Measurements from ENCODE around the gene SENP1. TPM values are rescaled to one million over a fixed set of nuclear protein-coding genes. Genes with fewer than 3 reads are reported as not detected.

The SENP1 gene
- total RNA-seq, 1 donor from 2014 or later: 9.6 TPM

DNA sequence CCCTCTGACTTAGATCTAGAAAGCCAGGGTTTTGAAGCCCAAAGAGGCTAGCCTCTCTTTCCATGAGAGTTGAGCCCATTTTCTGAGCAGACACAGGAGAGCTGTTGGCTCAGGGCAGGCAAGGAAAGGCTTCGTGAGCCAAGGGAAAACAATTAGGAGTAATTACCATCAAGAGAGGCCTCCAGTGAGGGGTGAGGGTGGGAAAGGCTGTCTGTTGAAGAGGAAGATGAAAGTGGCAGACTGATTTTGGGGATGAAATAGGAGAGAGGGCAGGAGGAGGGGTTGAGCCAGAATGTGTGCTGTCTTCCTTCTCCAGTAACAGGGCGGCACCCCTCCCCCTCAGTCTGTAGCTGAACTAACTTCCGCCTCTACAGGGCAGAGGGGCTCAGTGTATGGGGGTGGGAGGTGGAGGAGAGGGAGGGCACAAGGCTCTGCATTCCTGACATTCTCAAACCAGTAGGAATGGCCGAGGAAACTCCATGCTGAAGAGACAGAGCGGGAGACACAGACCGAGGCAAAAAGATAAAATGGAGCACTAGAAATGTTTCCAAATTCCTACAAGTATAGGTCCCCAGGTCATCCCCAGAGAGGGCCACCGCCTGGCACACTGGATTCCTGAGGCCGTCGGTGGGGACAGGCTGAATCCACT lies 68.5 kb downstream of the SENP1 start:
- no peak for DNase-seq (ENCODE audit: low read depth in 2 of 2)

- DNase-seq (ENCODE audit: low read depth in 2 of 2): no peak
Measured at GRCh38 chr12:48036818-48037217, 69.1 kb downstream of the SENP1 start.

DNA sequence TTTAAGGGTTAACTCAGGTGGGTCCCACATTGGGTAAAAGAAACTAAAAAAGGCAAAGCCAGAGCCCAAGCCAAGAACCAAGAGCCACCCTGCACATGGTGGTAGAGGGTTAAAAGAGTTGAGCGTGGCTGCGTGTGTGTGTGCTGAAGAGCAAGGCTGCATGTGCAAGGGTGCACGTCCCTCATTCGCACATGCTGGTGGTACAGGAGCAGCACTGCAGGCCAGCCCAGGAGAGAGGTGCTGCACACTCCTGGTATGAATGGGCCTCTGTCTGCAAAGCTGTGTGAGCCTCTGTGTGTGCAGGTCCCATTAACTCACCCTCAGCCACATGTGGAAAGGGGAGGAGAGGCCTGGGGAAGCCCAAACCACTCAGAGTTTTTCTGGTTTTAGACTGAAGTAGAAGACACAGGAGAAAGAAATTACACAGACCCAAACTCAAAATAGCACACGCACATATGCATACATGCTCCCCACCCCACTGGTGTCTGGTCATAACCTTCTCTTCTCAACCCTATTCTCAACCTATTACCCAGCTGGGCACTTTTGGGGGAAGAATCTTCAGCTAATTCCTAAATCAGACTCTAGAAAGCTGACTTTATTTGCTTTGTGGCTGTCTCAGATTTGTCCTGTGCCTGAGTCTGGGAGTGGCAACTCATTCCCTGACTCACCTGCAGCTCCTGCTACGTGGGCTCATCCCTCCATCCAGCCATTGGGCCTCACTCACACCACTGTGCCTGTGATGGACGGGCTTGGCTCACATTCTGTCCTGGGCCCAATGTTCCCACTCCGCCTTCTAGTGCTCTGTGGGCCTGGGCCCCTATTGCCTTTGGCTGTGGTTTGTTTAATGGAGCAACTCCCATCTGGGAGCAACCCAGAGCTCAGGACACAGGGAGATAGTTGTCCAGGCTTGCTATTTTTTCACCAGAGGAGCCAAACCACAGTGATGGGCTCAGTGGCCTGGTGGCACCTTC lies 70.8 kb downstream of the SENP1 start:
- DNase-seq (ENCODE audit: low read depth in 2 of 2): no peak

GRCh38 chr12:48033451-48033850 lies 72.4 kb downstream of the SENP1 start:
- no peak for DNase-seq (ENCODE audit: low read depth in 2 of 2)

DNA sequence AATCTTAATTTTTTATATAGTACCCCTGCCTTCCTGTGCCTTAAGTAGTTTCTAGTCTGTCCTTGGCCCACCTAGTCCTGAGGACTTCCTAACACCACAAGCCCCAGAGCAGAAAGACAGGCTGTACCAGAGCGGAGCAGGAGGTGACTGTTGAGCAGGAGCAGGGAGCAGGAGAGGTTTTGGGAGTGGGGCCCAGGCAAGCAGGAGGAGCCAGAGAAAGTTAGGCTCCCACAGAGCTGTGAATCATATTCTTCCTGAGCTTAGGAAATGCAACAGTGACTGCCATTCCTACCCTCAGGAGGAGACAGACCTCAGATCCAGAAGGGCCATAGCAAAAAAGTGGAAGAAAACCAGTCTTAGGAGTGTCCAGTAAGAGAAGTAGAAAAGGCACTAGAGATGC lies 73.3 kb downstream of the SENP1 start:
- no peak for DNase-seq (ENCODE audit: low read depth in 2 of 2)

- no peak for DNase-seq (ENCODE audit: low read depth in 2 of 2)
Measured at GRCh38 chr12:48031135-48031960, 74.5 kb downstream of the SENP1 start.

DNA sequence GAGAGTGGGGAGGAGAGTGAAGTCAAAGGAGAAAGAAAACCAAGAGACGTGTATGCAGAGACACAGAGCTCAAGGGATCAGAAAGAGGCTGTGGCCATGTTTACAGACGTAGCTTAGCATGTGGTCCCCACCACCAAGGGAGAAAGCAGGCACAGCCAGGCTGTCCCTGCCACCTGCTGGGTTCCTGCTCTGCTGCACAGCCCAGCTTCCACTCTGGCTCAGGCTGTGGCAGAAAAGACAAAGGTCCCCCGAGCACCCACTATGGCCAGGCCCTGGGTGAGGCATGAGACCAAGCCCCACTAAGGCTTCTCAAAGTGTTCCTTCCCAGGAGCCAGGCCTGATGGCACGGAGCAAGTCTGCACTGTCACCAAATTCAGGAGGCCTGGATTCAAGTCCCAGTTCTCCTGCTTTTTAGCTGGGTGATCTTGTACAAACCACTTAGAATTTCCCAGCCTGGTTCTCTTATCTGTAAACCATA lies 75.7 kb downstream of the SENP1 start:
- no peak for DNase-seq (ENCODE audit: low read depth in 2 of 2)

DNA sequence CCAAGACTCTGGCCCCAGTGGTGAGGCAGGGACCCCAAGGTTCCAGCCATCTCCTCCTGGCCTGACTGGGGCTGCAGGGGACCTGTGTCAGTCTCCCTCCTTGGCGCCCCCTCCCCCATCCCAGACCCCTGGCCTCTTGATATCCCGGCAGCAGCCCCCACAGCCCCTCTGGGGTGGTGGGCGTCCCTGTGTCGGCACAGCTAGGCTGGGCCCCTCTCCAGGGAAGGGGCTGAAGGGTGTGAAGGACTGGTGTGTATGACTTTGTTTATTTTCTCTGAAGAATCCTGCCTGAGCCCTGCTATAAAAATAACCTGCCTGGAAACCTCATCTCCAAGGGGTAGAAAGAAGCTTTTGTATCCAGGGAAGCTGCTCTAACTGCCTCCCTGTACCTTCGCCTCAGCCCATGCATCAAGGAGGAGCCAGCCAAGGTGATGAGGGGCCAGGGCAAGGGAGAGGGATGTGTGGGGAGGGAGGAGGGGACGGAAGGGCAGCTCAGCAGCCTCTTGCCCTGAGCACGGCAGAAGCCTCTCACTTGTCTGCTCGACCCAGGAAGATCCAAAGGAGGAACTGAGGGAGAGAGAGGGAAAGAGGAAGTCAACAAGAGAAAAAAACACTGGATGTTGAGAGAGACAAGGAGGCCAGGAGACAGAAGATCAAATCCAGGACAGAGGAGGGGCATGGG lies 76.2 kb downstream of the SENP1 start:
- DNase-seq (ENCODE audit: low read depth in 2 of 2): no peak

DNA sequence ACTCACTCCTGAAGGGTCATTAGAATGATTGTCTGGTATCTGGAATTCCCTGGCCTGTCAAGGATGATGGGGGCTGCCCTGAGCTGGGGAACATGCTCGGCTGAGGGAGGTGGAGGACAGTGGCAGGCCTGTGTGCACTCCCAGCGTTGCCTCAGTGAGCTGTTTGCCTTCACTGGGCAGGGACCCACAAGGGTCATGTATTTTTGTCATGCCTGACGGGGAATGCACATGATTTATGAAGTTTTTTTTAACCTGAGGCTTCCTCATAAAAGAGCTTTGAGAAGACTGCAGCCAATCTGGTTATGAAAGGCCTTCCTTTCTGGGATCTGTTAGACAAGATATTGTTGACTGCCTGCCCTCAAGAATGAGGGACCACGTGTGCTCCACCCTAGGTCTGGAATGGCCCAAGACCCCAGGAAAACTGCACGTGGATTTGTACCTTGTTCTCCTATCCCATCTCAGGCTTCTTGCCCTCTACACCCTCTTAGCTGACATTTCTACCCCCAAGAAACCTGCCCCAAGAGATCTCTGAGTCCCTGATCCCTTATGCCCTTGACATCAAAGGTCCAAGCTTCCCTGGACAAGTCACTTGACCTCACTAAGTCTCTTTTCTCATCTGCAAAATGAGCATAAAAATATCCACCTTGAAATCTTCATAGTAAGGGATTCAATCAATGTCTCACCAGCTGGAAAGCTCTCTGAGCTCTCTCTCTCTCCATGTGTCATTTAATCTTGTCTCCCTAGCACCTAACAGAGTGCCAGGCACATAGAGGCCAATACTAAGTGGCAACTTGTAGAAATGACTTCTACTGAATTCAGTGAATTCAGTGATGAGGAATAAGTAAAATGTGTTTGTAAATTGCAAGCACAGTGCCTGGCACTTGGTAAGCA lies 77.1 kb downstream of the SENP1 start:
- DNase-seq (ENCODE audit: low read depth in 2 of 2): no peak

GRCh38 chr12:48027183-48028002 lies 78.5 kb downstream of the SENP1 start:
- DNase-seq (ENCODE audit: low read depth in 2 of 2): no peak

DNA sequence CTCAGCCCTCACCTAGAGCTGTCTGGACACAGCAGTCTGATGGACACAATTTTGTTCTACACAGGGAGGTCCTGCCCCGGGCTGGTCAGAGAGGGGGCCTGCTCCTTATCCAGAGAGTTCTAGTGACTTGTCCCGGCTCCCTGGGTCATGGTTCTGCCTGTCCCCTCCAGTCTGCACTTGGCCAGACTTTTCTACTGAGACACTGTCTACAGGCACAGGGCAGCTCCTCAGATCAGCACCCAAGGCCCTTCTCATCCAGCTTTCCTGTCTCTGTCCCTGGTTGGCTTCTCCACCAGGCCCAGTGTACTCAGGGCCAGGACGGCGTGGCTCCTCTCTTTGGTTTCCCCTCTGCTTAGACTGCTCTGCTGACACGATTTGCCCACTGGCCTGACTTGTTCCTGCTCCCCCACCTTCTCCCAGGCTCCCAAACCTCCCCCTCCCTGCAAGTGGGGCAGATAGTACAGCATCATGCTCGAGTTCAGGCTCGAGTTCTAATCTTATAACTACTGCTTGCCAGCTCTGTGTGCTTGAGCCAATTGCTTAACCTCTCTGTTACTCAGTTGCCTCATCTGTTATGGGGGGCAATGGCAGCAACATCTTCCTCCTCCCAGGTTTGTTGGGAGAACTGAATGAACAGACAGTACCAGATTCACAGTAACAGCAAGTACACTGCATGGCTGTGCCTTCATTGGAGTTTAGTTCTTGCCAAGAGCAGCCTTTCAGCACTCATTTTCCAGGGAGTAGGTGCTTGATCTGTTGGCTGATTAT lies 79.6 kb downstream of the SENP1 start:
- DNase-seq (ENCODE audit: low read depth in 2 of 2): no peak

GRCh38 chr12:48025281-48025680 lies 80.6 kb downstream of the SENP1 start:
- DNase-seq (ENCODE audit: low read depth in 2 of 2): no peak

DNA sequence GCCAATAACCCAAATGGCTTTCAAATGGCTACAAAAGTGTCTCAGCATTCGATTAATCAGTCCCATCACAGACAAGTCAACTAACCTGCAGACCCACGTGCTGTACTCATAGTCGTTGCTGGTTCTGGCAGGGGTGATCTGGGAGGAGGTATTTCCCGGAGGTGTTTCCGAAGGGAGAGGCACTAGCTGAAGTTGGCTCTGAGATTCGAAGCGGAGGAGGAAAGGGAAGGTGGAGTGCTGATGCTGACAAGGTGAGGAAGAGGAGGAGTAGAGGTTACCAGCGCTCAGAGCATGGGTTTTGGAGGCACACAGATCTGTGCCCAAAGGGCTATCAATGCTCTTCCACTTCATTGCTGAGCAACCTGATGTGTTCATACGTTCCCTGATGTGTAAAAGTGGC lies 81.1 kb downstream of the SENP1 start:
- no peak for DNase-seq (ENCODE audit: low read depth in 2 of 2)

GRCh38 chr12:48023386-48023785 lies 82.5 kb downstream of the SENP1 start:
- DNase-seq (ENCODE audit: low read depth in 2 of 2): no peak

DNA sequence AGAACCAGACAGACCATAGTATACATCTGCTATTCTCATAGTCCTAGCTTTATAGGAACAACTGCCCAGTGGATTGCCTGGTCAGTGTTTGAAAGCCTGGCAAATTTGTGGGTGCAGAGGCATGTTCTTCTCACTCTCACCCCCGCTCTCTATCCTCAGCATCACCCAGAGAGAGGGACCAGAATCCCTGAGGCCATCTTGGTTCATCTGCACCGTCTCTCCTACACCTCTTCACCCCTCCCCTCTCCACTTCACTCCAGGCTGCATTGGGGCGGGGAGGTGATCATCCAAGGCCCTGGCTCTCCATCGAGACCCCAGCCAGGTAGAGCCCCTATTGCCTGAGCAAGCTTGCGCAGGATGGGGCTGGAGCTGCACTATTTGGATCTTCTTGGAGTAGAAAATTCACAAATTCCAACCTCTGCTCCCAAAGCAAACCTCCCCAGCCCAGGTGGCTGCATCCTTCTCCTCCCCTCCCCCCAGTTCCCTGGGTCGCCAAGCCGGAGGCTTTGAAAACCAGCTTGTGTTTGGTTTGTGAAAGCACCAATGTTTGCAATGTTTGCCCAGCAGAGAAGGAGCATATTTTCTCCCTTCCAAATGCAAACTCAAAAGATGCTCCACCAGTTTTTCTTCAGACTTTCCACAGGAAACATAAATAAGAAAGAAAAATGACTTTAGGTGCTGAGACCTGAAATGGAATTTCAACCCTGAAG lies 83.0 kb downstream of the SENP1 start:
- no peak for DNase-seq (ENCODE audit: low read depth in 2 of 2)

GRCh38 chr12:48022180-48022521 lies 83.7 kb downstream of the SENP1 start:
- no peak for DNase-seq (ENCODE audit: low read depth in 2 of 2)

GRCh38 chr12:48021485-48022179 lies 84.2 kb downstream of the SENP1 start:
- DNase-seq (ENCODE audit: low read depth in 2 of 2): no peak
